Left forelimb (tissue), 1 donor: Measurements from ENCODE around the gene KCNG2.

ENCODE experiments used
- DNase-seq: peaks from one replicate; pipeline ENCODE4 v3.0.0-alpha.2; 2018; ENCODE audit warnings: low spot score

Gene KCNG2

DNA sequence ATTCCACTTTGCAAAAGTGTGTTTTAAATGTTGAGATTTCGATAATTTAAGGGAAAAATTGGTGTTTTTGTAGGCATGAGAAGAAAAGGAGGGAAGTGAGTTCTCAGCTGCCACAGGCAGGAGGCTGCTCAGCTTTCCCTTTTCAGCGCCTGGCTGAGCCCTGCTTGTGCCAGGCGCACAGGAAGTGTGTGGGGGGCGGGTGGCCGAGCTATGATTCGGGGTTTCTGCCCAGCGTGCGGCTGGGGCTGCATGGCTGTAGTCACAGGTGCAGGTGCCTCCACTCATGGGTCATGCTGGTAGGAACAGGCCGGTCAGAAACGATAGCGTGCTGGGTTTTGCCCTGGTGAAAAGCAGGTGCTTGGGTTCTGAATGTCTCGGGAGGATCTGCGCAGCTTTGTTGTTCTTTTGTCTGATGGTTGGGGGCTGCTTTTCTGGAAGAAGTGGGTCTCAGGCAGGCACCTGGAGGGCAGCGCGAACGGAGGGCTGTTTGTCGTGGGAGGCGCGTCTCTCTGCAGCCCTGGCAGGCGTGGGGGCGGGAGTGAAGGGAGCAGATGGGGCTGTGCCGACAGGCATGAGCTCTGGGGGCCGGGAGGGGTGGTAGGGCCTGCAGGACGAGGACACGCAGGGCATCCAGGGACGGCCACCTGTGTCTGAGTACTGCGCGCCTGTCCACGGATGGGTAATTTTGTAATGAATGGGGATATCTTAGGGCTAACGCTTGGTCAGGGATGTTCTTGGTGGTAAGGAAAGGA is 2.1 kb downstream of the KCNG2 start:
- DNase-seq = no peak

DNA sequence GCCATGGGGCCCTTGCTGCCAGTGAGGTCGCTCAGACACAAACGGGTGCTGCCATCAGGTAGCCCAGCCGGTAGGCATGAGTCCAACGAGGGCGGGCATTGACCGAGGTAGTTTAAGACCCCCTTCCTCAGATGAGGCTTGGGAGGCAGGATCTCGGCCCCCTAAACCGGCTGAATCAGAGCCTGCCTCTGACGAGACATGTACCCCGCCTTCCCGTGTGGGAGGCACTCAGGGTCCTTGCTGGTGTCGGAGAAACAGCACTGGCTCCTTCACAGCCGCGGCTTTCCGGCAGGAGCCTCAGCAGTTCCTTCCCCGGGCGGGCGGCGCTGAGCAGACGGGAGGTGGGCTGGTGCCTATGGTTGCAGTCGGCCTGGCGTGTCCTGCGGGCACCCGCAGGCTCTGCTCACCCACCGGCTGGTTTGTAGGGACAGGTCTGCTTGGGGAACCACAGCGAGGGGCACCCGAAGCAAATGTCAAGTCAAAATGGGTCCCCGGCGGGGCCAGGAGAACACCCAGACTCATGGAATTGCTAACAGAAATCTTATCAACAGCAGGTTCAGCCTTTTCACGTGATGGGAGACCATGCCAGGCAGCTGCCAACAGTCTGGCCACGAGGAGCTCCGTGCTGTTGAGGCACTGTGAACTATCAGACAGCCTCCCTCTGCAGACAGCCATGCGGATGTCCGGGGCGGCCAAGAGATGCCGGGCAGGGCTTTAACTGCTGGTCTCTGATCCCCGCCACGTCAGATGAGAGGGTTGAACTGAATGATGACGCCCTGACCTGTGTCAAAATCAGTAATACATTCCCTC is 2.8 kb downstream of the KCNG2 start:
- no peak for DNase-seq

DNA sequence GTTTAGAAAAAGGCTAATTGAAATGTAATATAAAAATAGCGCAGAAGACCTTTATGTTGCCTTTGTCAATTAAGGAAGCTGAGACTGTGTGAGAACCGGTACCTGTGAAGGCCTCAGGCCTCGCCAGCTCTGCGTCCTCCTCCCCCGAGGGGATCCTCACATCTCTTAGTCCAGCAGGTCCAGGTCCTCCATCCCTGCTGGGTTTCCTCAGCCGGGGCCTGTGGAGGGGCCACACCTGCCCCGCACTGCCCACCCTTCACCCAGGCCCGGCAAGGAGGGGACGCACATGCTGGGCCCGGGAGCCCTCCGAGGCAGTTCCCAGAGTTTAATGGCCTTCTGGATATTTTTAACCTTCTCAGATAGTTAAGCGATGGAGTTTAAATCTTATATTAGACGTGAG is 3.5 kb downstream of the KCNG2 start:
- DNase-seq = no peak

DNA sequence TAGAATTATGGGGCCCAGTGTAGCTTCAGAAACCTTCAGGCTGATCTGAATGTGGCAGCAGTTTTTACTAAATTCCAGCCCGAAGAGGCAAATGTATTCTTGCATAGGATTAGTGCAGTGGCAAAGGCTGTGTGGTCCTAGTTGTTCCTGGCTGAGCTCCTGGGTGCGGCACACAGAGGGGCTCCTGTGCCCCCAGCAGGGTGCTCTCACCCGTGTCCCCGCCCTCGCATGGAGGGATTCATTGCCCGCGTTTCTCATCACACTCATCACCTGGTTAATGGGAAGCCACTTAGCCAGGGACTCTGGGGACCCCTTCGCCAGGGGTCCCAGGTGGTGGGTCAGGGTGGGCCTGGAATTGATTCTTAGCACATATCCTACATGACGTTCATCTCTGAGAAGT is 3.9 kb downstream of the KCNG2 start:
- DNase-seq = no peak

DNA sequence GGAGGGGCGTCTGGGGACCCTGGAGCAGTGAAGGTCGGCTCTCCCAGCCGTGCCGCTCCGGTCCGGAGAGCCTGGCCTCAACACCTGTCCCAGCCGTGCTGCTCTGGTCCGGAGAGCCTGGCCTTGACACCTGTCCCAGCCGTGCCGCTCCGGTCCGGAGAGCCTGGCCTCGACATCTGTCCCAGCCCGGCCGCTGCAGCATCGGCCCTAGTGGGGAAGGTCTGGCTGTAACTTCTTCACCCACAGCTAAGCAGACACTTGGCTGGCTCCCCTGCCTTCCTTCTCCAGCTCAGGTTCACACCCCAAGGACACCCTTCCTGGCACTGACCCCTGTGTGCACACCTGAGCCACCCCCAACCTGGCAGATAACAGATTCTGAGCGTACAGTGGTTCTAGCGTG is 4.6 kb downstream of the KCNG2 start:
- DNase-seq = no peak

DNA sequence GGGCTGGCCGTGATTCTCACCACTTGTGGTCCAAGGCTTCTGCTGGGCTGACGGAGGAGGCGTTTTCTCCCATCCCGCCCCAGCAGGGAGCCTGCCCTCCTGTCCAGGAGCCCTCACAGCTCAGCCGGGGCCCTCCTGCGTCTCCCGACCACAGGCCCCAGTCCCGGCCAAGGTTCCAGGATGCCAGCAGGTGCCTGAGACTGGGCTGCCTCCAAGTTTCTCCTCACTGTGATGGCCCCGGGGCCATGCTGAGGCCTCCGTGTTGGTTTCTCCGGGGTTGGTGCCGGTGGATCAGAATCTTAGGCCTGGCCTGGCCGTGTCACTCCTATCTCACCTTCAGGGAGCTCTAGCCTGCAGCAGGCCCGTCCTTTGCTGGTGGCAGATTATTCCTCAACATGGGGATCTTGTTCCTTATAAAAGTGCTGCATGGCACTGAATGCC is 5.9 kb downstream of the KCNG2 start:
- DNase-seq = no peak

DNA sequence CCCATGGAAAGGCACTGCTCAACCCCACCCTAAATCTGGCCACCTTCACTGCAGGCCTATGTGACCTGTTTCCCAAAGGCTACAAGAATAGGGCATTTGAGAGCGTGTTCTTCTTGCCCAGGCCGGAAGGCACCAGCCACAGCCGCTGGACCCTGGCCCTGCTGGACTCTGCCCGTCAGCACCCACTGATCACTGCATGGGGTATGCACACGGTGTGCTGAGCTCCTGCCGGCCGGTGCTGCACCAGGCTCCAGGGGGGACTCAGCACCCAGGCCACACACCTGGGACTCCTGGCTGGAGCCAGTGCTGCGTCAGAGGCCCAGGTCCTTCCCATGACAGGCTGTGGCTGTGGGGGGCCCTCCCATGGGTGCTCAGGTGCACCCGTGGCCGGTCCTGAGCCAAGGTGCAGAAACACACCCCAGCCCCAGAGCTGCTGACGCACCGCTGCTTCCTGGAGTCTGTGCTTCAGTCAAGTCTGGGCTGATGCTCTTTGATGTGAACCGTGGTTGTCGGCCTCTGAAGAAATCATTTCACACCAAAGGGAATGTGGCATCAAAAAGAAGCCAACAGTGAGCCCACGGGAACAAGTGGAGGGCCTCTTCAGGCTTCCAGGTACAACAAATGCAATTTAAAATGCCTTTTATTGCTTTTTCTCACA is 6.5 kb downstream of the KCNG2 start:
- no peak for DNase-seq

DNA sequence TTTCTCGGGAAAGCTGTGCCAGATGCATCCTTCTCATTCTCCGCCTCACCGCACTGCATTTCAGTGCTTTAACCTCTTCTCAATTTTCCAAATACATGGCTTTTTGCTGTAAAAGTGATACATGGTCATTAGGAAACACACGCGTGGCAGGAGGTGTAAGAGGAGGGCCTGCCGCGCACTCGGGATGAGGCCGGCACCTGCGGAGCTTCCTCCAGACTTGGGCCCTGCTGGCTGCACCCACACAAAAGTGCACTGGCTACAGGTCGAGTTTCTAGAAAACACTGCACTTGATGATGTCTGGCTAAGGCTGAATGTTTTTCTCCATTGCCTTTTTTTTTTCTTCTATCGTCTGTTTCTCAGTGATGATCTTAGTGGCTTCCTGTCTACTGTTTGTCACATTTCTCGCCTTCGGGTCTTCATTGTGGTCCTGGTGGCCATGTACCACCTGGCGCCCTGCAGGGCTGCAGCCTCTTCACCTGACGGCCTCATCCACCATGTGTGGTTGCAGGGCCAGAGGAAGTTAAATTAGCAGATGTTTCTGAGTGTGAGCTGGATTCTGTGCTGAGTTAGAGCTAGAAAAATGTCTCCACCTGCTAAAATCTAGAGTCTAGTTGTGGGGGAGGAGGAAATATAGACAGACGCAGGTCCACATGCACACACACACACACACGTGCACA is 7.6 kb downstream of the KCNG2 start:
- no peak for DNase-seq

DNA sequence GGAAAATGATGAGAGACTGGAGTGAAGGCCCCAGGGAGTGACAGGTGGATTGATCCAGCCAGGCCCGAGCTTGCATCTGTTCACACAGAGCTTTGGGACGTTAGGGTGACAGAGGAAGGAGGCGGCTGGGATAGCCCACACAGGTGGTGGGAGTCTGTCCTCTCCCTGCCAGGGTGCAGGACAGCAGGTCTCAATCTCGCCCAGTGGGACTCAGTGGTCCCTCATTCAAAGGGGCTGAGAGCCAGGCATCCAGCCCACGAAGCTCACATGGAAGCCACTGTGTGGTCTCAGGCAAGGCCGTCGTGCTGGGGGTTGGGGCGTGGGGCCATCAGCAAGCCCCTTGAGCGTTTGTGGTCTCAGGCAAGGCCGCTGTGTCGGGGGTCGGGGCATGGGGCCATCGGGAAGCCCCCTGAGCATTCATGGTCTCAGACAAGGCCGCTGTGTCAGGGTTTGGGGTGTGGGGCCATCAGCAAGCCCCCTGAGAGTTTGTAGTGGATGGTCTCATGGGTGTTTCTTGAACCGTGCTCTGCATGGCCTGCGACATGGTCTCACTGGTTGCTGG is 8.3 kb downstream of the KCNG2 start:
- no peak for DNase-seq

DNA sequence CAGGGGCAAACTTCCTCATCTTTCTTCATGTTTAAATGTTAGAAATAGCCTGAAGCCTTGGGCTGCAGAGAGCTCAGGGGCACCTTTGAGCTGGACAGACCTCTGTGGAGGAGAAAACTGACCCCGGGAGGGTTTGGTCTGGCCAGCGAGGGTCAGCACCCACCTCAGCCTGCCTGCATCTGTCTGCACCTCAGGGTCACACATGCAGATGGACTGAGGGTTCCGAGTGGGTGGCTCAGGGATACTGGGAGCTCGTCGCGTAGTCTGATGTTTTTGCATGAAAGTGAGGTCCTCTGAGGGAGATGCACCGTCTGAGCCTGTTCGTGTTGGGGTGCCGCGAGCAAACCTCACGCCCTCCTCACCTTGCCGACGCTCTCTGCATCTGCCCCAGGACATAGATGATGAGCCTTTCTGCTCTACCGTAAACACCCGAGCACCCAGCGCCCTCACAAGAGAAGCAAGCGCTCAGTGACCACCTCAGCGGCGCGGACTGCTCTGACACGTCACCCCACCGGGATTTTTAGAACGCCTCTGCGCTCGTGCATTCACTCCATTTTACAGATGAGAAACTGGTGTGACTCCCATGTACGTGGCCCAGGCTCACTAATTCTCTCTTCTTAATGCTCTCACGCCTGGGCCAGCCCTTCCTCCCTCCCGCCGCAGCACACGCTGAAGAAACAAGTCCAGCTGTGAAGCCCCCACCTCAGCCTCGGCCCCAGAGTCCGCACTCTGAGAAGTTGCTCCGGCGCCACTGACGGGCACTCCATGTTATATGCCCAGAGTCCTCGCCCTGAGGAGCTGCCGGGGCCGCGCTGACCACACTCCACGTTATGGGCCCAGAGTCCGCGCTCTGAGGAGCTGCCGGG is 9.5 kb downstream of the KCNG2 start:
- DNase-seq = peak; percentile 30

DNA sequence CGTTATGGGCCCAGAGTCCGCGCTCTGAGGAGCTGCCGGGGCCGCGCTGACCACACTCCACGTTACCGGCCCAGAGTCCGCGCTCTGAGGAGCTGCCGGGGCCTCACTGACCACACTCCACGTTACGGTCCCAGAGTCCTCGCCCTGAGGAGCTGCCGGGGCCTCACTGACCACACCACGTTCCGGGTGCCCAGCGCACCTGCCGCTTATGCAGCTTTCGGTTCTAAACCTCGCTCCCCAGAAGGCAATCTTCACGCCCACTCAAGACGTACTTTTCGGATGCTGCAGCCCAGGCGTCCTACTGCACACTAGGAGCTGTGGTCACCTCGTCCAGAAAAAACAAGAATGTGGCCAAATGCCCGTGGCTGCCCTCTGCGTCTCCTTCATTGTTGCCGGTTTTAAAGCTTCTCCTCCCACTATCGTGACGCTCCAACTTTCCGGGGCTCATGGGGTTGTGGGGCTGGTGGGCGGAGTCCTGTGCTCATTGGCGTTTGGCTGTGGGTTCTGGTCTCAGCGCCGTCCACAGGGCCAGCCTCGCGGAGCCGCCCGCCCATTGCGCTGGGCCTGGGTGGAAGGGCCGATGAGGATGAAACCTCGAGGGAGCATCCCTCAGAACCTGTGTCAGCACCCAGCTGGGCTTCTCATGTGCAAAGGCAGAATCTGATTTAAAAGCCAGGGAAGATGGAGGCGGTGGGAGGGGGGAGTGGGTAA is 11.9 kb downstream of the KCNG2 start:
- DNase-seq = no peak

DNA sequence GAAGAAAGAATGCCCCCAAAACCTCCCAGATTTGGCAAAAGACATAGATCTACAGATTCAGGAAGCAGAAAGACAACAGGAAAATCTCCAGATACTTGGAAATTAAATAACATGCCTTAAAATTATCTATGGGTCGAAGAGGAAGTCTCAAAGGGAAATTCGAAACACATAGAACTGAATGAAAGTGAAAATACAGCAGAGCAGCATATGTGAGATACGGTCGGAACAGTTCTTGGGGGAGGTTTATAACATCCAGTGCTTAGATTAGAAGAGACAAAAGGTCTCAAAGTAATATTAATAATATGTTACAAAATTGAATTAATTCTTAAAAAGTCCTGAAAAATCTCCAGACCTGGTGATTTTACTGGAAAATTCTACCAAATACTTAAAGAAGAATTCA is 14.3 kb downstream of the KCNG2 start:
- no peak for DNase-seq

DNA sequence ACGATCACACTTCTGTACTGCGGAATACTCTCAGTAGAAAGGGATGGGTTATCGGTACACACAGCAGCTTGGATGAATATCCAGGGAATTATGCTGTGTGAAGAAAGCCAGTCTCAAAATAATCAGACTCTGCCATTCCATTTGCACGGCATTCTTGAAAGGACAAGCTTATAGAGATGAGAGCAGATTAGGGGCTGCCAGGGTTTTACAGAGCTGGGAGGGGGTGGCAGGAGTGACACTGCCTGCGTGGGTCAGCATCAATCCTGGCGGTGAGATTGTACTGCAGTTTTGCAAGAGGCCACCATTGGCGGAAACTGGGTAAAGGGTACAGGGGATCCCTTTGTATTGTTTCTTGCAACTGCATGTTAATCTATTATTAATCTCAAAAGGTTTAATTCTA is 16.6 kb downstream of the KCNG2 start:
- no peak for DNase-seq

DNA sequence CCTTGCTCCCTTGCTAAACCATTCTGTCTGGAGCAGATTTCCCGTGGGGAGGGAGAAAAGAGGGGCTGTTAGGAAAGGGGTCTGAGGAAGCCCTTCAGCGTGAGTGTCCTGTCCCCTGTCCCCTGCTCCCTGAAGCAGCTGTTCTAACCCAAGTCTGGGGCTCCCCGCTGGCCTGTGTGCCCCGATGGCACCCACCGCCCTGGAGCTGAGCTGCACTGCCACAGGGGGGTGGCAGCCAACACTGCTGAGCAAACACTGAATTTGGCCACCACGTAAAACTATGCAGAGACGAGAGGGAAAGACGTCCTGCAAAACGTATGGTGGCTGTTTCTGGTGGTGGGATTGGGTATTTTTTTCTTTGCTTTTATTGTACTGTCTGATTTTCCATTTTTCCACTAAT is 17.9 kb downstream of the KCNG2 start:
- no peak for DNase-seq

DNA sequence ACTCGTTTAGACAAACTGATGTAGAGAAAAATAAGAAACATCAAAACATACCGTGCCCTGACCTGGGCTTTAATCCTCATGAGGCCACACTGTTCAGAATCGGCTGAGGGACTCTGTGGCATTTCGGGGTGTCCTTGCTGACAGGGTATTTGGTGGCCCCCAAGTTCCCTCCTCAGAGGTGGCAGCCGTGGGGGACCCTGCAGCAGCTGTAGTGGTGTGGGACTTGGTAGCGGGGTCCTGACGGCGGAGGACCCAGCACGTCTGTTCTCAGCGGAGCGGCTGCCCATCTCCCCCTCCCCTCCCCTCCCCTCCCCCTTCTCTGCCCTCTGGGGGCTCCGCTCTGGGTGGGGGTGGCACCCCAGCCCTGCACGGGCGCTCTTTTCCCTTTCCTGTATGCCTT is 18.4 kb downstream of the KCNG2 start:
- no peak for DNase-seq

DNA sequence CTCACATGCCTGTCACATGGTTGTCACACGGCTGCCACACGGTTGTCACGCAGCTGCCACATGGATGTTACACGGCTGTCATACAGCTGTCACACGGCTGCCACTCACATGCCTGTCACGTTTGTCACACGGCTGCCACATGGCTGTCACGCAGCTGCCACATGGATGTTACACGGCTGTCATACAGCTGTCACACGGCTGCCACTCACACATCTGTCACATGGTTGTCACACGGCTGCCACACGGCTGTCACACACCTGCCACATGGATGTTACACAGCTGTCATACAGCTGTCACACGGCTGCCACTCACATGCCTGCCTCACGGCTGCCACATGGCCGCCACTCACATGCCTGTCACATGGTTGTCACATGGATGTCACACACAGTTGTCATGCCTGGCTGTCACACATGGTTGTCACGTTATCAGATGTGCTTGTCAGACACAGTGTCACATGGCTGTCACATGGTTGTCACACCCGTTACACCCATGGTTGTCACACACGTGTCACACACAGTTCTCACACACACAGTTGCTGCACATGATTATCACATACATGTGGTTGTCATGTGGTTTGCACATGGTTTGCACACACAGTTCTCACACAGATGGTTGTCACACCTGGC is 19.4 kb downstream of the KCNG2 start:
- no peak for DNase-seq

DNA sequence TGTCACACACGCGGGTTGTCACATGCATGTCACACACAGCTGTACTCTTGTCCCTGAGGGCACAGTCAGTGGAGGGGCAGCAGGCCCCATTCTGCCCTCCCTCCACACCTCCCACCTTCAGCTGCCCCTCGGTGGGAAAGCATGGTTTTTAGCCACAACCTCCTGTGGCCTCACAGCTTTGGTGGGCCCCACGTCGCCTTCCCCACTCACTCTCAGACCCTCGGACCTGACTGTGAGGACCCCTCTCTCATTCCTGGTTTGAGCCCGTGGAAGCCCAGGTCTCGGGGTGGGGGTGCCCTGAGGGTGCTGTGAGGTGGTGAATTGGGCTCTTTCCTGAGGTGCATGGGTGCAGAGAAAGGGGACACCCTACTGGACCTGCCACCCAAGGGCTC is 19.9 kb downstream of the KCNG2 start:
- no peak for DNase-seq

DNA sequence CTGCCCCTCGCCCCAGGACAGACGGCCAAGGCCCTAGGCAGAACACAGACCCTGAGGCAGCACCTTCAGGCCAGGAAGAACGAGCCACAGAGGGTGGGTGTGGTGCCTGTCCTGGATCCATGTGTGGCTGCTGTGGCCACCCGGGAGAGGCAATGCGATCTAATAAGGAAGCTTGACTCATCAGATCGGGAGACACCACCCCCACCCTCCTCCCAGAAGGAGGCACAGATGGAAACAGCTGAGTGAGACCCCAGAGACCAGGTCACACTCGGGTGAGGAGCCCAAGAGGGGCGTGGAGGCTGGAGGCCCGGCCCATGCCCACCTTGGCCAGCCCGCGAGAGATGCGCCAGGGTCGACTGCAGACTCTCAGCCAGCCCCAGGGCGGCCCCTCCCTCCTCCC is 20.3 kb downstream of the KCNG2 start:
- DNase-seq = no peak

DNA sequence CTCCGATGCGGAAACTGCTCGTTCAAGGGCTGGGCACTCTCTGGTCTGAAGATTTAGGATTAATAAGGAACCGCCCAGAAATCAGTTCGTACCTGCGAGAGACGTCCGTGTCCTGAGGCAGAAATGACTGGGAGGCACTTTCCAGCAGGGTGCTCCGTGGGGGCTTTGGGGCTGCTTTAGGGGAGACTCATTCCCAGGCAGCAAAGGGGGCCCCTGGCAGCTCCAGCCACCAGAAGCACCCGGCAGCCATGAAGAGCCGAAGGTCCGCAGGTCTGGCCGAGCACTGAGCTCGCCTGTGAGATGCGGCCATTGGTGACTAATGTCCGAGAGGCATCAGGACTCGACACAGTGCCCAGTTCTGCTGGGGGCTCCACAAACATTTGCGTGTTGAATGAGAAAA is 20.9 kb downstream of the KCNG2 start:
- no peak for DNase-seq
